GM20431 (cell line): Measurements from ENCODE around the gene SOX11.

Experiments
- in situ Hi-C: fragments of 300-500 bp; cut with MseI, MboI; formaldehyde crosslinking; loops from one replicate; pipeline ENCODE4 v1.15.0; 2020; ENCODE audit warnings: low sequenced_read_pairs; ENCODE audit not compliant: unreplicated experiment

Gene SOX11

GRCh38 chr2:5690718-5691220, 1.4 kb upstream of the SOX11 start:
- in situ Hi-C loops = no loop called here

- in situ Hi-C loops = no loop called here
Measured at GRCh38 chr2:5691221-5691984, 781 bp upstream of the SOX11 start.

GRCh38 chr2:5692561-5693286, 540 bp downstream of the SOX11 start:
- in situ Hi-C loops = no loop called here

DNA sequence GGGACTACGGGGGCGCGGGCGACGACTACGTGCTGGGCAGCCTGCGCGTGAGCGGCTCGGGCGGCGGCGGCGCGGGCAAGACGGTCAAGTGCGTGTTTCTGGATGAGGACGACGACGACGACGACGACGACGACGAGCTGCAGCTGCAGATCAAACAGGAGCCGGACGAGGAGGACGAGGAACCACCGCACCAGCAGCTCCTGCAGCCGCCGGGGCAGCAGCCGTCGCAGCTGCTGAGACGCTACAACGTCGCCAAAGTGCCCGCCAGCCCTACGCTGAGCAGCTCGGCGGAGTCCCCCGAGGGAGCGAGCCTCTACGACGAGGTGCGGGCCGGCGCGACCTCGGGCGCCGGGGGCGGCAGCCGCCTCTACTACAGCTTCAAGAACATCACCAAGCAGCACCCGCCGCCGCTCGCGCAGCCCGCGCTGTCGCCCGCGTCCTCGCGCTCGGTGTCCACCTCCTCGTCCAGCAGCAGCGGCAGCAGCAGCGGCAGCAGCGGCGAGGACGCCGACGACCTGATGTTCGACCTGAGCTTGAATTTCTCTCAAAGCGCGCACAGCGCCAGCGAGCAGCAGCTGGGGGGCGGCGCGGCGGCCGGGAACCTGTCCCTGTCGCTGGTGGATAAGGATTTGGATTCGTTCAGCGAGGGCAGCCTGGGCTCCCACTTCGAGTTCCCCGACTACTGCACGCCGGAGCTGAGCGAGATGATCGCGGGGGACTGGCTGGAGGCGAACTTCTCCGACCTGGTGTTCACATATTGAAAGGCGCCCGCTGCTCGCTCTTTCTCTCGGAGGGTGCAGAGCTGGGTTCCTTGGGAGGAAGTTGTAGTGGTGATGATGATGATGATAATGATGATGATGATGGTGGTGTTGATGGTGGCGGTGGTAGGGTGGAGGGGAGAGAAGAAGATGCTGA, 1.4 kb downstream of the SOX11 start:
- in situ Hi-C loops = no loop called here

DNA sequence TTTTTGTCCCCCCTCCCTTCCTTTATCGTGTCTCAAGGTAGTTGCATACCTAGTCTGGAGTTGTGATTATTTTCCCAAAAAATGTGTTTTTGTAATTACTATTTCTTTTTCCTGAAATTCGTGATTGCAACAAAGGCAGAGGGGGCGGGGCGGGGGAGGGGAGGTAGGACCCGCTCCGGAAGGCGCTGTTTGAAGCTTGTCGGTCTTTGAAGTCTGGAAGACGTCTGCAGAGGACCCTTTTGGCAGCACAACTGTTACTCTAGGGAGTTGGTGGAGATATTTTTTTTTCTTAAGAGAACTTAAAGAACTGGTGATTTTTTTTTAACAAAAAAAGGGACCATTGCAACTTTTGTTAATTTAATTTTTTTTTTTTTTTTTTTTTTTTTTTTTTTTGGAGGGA, 2.1 kb downstream of the SOX11 start:
- in situ Hi-C loops = no loop called here

DNA sequence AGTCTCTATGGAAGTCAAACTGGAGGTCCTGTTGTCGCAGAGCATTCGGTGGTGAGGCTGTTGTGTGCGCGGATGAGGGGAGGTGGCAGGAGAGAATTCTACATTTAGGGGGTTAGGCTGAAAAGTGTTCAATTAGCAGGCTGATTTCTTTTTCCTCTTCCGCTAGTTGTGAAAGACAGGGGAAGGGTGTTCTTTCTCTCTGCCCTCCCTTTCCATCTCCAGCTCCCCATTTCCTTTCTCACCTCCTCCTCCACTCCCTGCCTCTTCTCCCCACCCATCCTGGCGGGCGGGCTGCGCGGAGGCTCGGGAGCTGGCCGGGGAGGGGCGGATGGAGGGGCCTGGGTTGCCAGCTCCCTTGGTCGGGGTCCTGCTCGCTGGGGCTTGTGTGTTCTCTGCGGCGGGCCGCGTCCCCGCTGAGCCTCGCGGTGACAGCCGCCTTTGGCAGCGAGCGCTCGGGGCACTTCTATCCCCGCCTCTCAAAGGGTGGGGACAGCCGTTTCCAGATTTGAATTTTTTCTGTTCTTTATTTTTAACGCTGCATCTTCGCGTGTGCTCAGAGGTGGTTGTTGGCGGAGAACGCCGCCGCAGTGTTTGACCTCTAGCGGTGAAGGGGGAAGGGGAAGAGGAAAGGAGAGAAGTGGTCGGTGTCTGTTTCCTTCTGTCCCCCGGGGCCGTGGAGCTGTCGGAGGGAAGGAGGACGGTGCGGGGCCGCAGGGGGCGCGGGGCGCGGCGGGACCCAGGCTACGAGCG, 3.6 kb downstream of the SOX11 start:
- in situ Hi-C loops = no loop called here

GRCh38 chr2:5696404-5696944, 4.3 kb downstream of the SOX11 start:
- in situ Hi-C loops = no loop called here

- in situ Hi-C loops = no loop called here
Measured at GRCh38 chr2:5696945-5697521, 4.8 kb downstream of the SOX11 start.

- in situ Hi-C loops = no loop called here
Measured at GRCh38 chr2:5697562-5697961, 5.4 kb downstream of the SOX11 start.

DNA sequence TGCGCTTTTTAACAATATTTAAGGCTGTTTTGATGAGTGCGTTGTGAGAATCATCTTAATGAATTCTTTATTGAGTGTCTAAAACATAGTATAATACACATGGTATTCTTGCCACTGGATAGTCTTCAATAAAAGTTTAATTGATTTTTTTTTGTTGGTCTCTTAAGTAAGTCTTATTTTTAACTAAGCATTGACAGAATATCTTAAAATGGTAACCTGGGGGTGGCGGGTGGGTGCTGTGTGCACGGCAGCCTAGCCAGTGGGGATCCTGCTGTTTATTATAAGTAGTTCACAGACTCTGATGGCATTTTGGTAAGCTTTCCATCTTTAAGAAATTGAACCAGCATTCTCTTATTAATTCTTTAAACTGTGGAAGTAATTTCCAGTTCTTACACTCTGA, 6.0 kb downstream of the SOX11 start:
- in situ Hi-C loops = no loop called here

GRCh38 chr2:5699963-5700362, 7.8 kb downstream of the SOX11 start:
- in situ Hi-C loops = no loop called here

- in situ Hi-C loops = no loop called here
Measured at GRCh38 chr2:5700551-5700950, 8.4 kb downstream of the SOX11 start.

GRCh38 chr2:5701266-5701665, 9.1 kb downstream of the SOX11 start:
- in situ Hi-C loops = no loop called here

DNA sequence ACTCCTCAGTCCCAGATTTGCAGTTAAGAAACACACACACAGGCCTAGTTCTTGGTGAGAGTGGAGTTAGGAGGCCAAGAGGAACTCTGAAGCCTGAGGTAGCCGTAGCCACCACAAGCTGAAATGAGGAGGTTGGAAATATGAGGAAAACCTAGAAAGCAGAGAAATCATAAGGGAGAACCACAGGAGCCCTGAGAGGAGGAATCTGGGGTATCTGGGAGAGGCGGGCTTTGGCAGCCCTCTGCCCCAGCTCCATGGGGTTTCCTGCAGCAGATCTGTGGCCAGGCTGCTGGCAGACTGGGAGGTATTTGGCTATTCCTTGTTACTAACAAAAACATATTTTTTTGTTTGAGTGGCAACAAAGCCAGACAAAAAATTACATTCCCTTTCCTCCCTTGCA, 11.0 kb downstream of the SOX11 start:
- in situ Hi-C loops = no loop called here

DNA sequence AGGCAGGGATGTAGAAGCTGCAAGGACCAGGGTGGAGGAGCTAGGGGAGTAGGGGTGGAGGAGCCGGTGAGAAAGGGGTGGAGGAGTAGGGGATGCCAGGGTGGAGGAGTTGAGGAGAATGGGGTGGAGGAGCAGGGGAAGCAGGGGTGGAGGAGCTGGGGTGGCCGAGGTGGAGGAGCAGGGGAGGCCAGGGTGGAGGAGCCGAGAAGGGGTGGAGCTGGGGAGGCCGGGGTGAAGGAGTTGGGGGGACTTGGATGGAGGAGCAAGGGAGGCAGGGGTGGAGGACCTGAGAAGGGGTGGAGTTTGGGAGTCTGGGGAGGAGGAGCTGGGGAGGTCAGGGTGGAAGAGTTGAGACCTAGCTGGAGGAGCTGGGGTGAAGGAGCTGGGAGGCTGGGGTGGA, 13.3 kb downstream of the SOX11 start:
- in situ Hi-C loops = no loop called here

DNA sequence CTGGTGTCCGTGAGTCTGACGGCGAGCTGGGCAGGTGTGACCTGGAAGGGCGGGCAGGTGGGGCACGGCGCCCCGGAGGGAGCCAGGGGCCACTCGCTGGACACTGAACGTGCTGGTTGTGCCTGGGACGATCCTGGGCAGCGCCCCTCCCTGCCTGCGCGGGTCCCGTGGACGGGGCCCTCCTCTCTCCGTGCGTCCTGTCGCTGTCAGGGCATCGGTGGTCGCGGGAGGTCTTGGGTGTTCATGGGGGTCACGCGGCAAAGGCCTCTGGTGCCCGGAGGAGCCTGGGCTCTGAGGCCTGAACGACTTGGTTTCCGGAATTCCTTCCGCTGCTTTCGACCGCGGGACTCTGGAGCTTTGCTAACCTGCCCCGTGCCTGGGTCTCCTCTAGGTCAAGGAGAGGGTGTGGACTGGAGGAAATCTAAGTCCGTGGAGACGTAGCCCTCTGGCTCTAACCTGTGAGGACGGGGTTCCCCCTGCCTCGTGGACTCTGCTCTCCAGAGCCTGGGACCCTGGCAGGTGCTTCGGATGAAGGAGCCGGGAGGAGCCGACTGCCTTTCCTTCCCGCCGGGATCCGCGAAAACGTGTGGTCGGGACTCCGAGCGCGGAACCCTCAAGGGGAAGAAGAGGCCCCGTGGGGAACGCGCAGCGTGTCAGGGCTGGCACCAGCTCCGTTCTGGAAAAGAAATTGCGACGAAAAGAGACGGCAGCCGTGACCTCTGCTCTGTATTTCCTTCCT, 14.7 kb downstream of the SOX11 start:
- in situ Hi-C loops = no loop called here

- in situ Hi-C loops = no loop called here
Measured at GRCh38 chr2:5710615-5711014, 18.4 kb downstream of the SOX11 start.

- in situ Hi-C loops = no loop called here
Measured at GRCh38 chr2:5713101-5713500, 20.9 kb downstream of the SOX11 start.
